ENCODE data around the gene C1QB.

C1QB gene

GRCh38 chr1:22636353-22636752 lies 16.7 kb upstream of the C1QB start, which contains the start of gene C1QA:
Gene C1QA (plus strand): TSS chr1:22636628. CDS start chr1:22637617, 989 bp downstream.
- DNase-seq = no peak

- DNase-seq = no peak
Measured at GRCh38 chr1:22636927-22637326, 16.1 kb upstream of the C1QB start.

- DNase-seq = no peak
Measured at GRCh38 chr1:22637907-22638445, 15.1 kb upstream of the C1QB start.

GRCh38 chr1:22638476-22639234 lies 14.4 kb upstream of the C1QB start:
- DNase-seq = no peak

GRCh38 chr1:22639286-22639685 lies 13.8 kb upstream of the C1QB start:
- no peak for DNase-seq

- no peak for DNase-seq
Measured at GRCh38 chr1:22641247-22641646, 11.8 kb upstream of the C1QB start.

- peak; percentile 68 for DNase-seq
Measured at GRCh38 chr1:22641906-22642636, 11.0 kb upstream of the C1QB start.

GRCh38 chr1:22643381-22643780 lies 9.7 kb upstream of the C1QB start, which contains the start of gene C1QC:
Gene C1QC (plus strand): TSS chr1:22643633. CDS start chr1:22644024, 391 bp downstream.
- no peak for DNase-seq

- no peak for DNase-seq
Measured at GRCh38 chr1:22643928-22644327, 9.1 kb upstream of the C1QB start.

- DNase-seq = no peak
Measured at GRCh38 chr1:22645931-22646330, 7.1 kb upstream of the C1QB start.

GRCh38 chr1:22646384-22646783 lies 6.7 kb upstream of the C1QB start:
- no peak for DNase-seq

- no peak for DNase-seq
Measured at GRCh38 chr1:22650089-22650693, 2.8 kb upstream of the C1QB start.

- DNase-seq = no peak
Measured at GRCh38 chr1:22651941-22652856, 837 bp upstream of the C1QB start.

- no peak for DNase-seq
Measured at GRCh38 chr1:22654692-22655091, 1.7 kb downstream of the C1QB start.

- DNase-seq = no peak
Measured at GRCh38 chr1:22658385-22659163, 5.5 kb downstream of the C1QB start.

- no peak for DNase-seq
Measured at GRCh38 chr1:22660716-22661241, 7.7 kb downstream of the C1QB start.

- DNase-seq = no peak
Measured at GRCh38 chr1:22661880-22662279, 8.8 kb downstream of the C1QB start.

GRCh38 chr1:22662318-22662717 lies 9.3 kb downstream of the C1QB start:
- DNase-seq = no peak

GRCh38 chr1:22662986-22663408 lies 10.0 kb downstream of the C1QB start:
- no peak for DNase-seq

GRCh38 chr1:22665752-22666151 lies 12.7 kb downstream of the C1QB start:
- DNase-seq = no peak

- no peak for DNase-seq
Measured at GRCh38 chr1:22666412-22666811, 13.4 kb downstream of the C1QB start.

Data from activated naive CD4-positive, alpha-beta T cell treated with Interleukin-2 at 50 U/mL for 16 hours (primary cell).